ENCODE measurements around the gene HECTD1.
A peak's percentile ranks its signal among the peaks of the same experiment; 100 is the strongest.
"Not testable (repeated sequence)": the region's sequence is repeated elsewhere in the genome, so short reads cannot be mapped to it uniquely, and the experiment has no call there.

The HECTD1 gene

DNA sequence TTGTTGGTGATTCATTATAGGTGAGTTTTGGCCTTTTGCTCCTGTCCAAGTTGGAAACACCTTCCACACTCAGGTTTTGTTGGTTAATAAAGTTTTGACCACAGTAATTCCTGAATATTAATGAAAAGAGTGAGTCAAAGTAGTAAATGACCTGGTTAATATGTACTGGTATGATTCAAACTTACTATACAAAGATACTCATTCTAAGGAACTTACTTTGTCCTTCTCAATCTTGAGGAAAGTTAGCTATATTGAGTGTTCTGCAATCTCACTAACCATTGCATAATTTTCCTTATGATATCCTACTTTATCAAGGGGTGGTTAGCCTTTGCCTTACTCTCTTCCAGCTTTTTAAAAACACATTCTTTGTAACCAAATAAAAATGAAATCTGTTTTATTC, 20.9 kb upstream of the HECTD1 start:
- no peak for DNase-seq

DNA sequence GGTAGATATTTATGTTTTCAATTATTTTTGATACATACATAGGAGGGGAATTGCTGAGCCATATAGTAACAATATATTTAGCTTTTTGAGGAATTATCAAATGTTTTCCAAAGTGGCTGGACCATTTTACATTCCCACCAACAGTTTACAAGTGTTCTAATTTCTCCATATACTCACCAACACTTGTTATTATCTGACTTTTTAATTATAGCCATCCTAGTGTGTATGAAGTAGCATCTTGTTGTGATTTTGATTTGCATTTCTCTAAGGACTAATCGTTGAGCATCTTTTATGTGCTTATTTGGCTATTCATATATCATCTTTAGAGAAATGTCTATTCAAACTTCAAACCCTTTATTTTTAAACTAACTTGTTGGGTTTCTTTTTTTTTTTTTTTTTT, 17.2 kb upstream of the HECTD1 start:
- no peak for DNase-seq

- DNase-seq = no peak
These were observed 15.7 kb upstream of the HECTD1 start for GRCh38 chr14:31223331-31223730.

DNA sequence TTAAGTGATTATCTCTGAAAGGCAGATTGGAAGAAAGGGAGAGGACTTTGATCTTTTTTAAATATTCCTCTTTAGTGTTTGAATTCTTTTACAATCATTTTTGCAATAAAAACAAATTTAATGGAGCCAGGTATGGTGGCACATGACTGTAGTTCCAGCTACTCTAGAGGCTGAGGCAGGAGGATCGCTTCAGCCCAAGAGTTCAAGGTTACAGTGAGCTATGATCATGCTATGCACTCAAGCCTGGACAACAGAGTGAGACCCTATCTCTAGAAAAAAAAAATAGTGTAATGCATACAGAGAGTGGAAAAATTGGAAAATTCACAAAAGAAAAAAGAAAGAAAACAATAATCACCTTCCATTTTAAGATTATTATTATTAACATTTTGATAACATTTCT, 15.2 kb upstream of the HECTD1 start:
- no peak for DNase-seq

- DNase-seq = no peak
These were observed 13.7 kb upstream of the HECTD1 start for GRCh38 chr14:31221266-31221665.

DNA sequence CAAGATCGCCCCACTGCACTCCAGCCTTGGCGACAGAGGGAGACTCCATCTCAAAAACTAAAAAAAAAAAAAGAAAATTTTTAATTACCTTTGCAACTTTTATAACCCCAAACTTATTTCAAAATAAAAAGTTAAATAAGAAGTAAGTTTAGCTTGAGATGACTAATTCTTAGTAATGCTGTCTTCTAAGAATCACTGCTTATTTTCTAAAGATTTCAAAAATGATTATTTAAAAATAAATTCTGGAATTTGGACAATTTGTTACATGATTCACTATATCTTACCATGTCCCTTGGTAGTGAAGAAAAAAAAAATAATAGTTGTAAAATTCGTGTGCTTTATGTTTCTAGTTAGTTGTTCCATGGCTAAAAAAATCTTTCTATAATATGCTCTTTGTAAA, 11.6 kb upstream of the HECTD1 start:
- DNase-seq = no peak

- no peak for DNase-seq
These were observed 8.8 kb upstream of the HECTD1 start for GRCh38 chr14:31216359-31216758.

GRCh38 chr14:31212893-31213292, 5.3 kb upstream of the HECTD1 start:
- DNase-seq = no peak

DNA sequence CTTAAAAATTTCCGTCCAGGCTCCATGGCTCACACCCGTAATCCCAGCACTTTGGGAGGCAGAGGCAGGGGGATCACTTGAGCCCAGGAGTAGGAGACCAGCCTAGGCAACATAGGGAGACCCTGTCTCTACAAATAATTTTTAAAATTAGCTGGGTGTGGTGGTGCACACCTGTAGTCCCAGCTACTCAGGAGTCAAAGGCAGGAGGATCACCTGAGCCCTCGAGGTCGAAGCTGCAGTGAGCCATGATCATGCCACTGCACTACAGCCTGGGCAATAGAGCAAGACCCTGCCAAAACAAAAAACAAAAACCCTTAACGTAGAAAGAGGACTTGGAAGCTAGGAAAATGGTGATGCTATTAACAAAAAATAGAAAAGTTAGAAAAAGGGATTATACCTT, 2.0 kb upstream of the HECTD1 start:
- DNase-seq = no peak

GRCh38 chr14:31208546-31209424, 1.2 kb upstream of the HECTD1 start:
- peak in 3 of 56 donors; percentile 2 to 18 (median 4) for DNase-seq

DNA sequence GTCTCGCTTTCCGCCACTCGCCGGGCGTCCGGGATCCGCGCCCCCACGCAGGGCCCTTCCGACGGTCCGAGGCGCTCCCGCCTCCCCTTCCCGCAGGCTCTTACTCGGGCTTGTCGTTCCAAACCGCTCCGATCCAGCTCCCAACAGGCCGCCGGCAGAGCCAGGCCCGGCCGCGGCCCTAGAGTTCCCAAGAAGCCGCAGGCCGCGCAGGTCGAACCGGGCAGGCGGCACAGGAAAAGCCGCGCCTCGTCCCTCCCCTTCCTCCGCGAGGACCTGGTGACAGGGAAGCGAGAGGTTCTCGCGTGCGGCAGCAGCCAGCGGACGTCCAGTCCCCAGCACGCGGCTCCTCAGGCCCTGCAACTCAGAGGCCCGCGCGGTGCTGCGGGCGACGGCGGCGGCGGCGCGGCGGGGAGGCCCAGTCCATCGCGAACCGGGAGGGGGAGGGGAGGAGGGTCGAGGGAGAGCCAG, 272 bp downstream of the HECTD1 start:
- peak in 15 of 56 donors; percentile 64 to 88 (median 81) for DNase-seq

GRCh38 chr14:31206536-31207286, 882 bp downstream of the HECTD1 start:
- peak in 31 of 56 donors; percentile 17 to 78 (median 45) for DNase-seq

DNA sequence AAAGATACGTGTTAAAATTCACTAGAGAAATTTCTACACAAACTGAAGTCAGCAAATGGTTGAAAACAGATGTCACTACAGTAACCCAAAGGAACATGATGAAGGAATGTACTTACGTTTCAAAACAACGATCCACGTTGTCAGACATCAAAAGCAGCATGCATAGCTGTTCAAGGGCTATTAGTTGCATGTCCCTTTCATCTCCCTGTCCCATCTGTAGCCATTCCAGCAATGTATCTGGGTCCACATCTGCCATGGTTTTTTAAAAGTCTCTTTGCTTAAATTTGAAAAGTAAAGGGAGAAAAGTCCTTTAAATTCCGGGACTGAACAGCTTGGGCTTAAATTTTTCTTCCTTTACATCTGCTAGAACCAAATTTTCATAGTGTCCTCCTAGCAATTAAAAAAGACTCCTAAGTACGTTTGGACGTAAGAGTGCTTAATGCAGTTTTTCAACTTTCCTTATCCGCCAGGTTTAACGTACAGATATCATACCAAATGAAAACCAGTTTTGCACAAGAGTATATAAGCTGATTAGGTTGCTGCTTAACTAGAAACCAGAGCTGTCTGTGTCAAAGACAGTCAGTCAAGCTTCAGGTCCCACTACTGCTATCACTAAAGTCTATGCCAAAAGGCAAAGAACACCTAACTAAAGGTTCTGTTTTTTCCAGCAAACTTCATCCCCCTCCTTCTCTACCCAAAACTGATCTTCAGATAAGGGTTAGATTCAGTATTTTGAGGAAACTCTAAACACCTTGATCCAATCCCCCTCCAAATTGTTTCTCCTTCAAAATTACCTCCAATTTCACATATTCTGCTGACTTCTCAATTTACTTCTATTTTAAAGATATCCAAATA, 1.7 kb downstream of the HECTD1 start:
- DNase-seq = no peak

DNA sequence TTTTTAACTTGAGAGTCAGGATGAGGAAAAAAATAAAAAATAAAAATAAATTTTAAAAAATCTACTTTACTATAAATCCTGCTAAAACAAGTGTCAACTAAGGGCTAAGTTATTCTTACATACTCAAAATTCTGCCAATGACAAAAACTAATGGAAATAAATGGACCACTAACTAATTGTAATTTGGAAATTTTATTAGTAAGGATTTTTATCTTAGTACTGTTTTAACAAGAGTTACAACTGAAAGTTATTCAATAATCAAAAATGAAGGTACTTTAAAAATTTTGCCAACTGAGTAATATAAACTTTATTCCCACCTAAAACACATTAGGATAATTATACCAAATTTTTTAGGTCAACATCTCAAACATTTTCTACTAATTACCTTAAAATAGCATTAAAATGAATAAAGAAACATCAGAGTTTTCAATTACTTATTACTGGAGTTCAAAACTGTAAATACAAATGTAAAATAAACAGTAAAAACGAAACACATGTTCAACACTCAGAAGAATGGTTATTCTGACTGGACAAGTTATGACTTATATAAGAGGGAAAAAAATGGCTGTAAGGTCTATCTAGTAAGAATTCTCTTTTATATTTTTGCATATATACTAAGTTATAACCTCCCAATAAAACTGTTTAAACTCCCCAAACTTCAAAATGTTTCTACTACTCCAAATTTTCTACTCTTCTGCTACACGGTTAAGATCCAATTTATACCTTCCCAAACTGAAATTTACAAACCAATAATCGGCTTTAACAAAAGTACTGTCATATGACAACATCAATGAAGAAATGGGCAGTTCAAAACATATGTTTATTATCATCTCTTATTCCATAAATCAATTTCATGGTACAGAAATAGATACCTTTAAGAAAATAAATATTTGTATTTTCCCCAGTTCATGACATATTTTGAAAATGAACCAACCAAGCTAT, 2.7 kb downstream of the HECTD1 start:
- DNase-seq = no peak

DNA sequence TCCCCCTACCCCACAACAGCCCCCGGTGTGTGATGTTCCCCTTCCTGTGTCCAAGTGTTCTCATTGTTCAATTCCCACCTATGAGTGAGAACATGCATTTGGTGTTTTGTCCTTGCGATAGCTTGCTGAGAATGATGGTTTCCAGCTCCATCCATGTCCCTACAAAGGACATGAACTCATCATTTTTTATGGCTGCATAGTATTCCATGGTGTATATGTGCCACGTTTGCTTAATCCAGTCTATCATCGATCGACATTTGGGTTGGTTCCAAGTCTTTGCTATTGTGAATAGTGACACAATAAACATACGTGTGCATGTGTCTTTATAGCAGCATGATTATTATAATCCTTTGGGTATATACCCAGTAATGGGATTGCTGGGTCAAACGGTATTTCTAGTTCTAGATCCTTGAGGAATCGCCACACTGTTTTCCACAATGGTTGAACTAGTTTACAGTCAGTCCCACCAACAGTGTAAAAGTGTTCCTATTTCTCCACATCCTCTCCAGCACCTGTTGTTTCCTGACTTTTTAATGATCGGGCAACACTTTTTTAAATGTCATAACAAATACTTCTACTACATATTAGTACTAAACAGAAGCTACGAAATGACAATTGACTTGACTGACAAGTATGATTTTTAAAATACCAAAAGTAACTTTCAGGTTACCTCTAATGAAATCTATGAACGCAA, 3.5 kb downstream of the HECTD1 start:
- DNase-seq = not testable (repeated sequence)

GRCh38 chr14:31203414-31203742, 4.2 kb downstream of the HECTD1 start:
- DNase-seq = no peak

GRCh38 chr14:31201111-31201510, 6.5 kb downstream of the HECTD1 start:
- no peak for DNase-seq

GRCh38 chr14:31200702-31200990, 6.9 kb downstream of the HECTD1 start:
- no peak for DNase-seq

- no peak for DNase-seq
These were observed 9.9 kb downstream of the HECTD1 start for GRCh38 chr14:31197671-31198070.

- DNase-seq = no peak
These were observed 10.6 kb downstream of the HECTD1 start for GRCh38 chr14:31196839-31197492.
